Lung (tissue), 12 donors: ENCODE data around the gene ZNF569. TPM values are rescaled to one million over a fixed set of nuclear protein-coding genes. Genes with fewer than 3 reads are reported as not detected.
A peak's percentile ranks its signal among the peaks of the same experiment; 100 is the strongest.

ENCODE experiments used
- ATAC-seq: fragments of 200-7000 bp; cut with Tn5 transposase; one replicate; pipeline ENCODE4 v1.9.1; 2020; ENCODE audit warnings: moderate number of reproducible peaks; ENCODE audit not compliant: insufficient read depth, low FRiP score
- DNase-seq, 3 donors: peaks; one replicate each; pipeline ENCODE4 v3.0.0-alpha.2; 2013 to 2017
- H3K27ac ChIP-seq, 2 donors: one replicate each; pipeline ENCODE4 v1.5.1; 2013; ENCODE audit warnings: mild to moderate bottlenecking in 2 of 2, moderate library complexity in 2 of 2, control low read depth in 1 of 2, inconsistent platforms in 1 of 2, low read depth in 1 of 2, low read length in 1 of 2
- H3K27me3 ChIP-seq, 3 donors: one replicate each; pipeline ENCODE4 v1.5.1; 2013; ENCODE audit warnings: low read length in 2 of 3; ENCODE audit not compliant: control insufficient read depth in 3 of 3, insufficient read depth in 3 of 3
- H3K36me3 ChIP-seq, 4 donors: one replicate each; pipeline ENCODE4 v1.5.1; 2013; ENCODE audit warnings: low read length in 4 of 4, mild to moderate bottlenecking in 1 of 4, moderate library complexity in 1 of 4; ENCODE audit not compliant: control insufficient read depth in 4 of 4, insufficient read depth in 4 of 4
- H3K4me1 ChIP-seq, 5 donors: one replicate each; pipeline ENCODE4 v1.5.1; 2013; ENCODE audit warnings: low read length in 5 of 5, mild to moderate bottlenecking in 2 of 5, moderate library complexity in 1 of 5; ENCODE audit not compliant: control insufficient read depth in 5 of 5, insufficient read depth in 5 of 5
- H3K4me3 ChIP-seq: one replicate; pipeline ENCODE4 v1.5.1; 2013; ENCODE audit warnings: mild to moderate bottlenecking, control low read depth, moderate library complexity
- H3K9ac ChIP-seq, 2 donors: one replicate each; pipeline ENCODE4 v1.5.1; 2013; ENCODE audit warnings: low read length in 2 of 2, control low read depth in 1 of 2; ENCODE audit not compliant: insufficient read depth in 1 of 2
- H3K9me3 ChIP-seq, 4 donors: one replicate each; pipeline ENCODE4 v1.5.1; 2013; ENCODE audit warnings: low read length in 3 of 4, mild to moderate bottlenecking in 1 of 4, moderate library complexity in 1 of 4; ENCODE audit not compliant: control insufficient read depth in 4 of 4, insufficient read depth in 3 of 4
- WGBS, 2 donors: extraction: QIAGEN DNeasy Blood & Tissue Kit; methylation state at CpG; one replicate each; pipeline ENCODE4 v1.1.7; 2013; 5-methylcytosine and 5-hydroxymethylcytosine counted together
- polyA plus RNA-seq, 2 donors: library from polyadenylated mRNA; stranded (reverse); fragments of 200-250 nt; gene quantifications; one replicate each; pipeline ENCODE4 v1.2.1, GENCODE V29; 2013
- total RNA-seq, 2 donors: library from RNA; depleted of rRNA in 1 of 2; stranded (reverse); fragments of >200 nt in 1 of 2; gene quantifications; one replicate each; pipeline ENCODE4 v1.2.1, GENCODE V29; 2014 to 2021
- TF ChIP-seq, protein P1 (sequence below): IDR thresholded peaks from 2 replicates; pipeline ENCODE4 v1.5.1; 2012; ENCODE audit warnings: mild to moderate bottlenecking; ENCODE audit errors: control extremely low read depth, extremely low read depth
- donor health status: control.
- donor health status: control.
- donor health status: Bipolar disorder and iron deficiency.
- donor health status: healthy.
- donor health status: DM: yes; HTN: yes; CAD: no.

The ZNF569 gene
- total and polyA plus RNA-seq, 4 donors: 1.2 to 10.1 (median 2.6) TPM

DNA sequence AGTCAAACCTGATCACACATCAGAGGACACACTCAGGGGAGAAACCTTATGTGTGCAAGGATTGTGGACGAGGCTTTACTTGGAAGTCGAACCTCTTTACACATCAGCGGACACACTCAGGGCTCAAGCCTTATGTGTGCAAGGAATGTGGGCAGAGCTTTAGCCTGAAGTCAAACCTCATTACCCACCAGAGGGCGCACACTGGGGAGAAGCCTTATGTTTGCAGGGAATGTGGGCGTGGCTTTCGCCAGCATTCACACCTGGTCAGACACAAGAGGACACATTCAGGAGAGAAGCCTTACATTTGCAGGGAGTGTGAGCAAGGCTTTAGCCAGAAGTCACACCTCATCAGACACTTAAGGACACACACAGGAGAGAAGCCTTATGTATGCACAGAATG is 104.5 kb downstream of the ZNF569 start:
- H3K9me3 ChIP-seq: peaks cover 0 to 43% (median 6%) of the 10 kb centered on the region in 4 donors
- no peak for DNase-seq
- WGBS, 2 donors: 95 to 99% methylated on average over 6 of the region's 6 CpGs

GRCh38 chr19:37361994-37362393 is 105.2 kb downstream of the ZNF569 start:
- TF ChIP-seq, protein P1, sequence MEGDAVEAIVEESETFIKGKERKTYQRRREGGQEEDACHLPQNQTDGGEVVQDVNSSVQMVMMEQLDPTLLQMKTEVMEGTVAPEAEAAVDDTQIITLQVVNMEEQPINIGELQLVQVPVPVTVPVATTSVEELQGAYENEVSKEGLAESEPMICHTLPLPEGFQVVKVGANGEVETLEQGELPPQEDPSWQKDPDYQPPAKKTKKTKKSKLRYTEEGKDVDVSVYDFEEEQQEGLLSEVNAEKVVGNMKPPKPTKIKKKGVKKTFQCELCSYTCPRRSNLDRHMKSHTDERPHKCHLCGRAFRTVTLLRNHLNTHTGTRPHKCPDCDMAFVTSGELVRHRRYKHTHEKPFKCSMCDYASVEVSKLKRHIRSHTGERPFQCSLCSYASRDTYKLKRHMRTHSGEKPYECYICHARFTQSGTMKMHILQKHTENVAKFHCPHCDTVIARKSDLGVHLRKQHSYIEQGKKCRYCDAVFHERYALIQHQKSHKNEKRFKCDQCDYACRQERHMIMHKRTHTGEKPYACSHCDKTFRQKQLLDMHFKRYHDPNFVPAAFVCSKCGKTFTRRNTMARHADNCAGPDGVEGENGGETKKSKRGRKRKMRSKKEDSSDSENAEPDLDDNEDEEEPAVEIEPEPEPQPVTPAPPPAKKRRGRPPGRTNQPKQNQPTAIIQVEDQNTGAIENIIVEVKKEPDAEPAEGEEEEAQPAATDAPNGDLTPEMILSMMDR: no peak
- peaks cover 0 to 41% (median 5%) of the 10 kb centered on the region in 4 donors for H3K9me3 ChIP-seq

More for the DNA sequence above, 104.5 kb downstream of the ZNF569 start:
- H3K9ac ChIP-seq: no peak overlapping the region
- peaks cover 22 to 39% (median 33%) of the 10 kb centered on the region in 4 donors for H3K36me3 ChIP-seq
- no peaks in the 10 kb centered on the region for H3K27me3 ChIP-seq
- no peaks in the 10 kb centered on the region for H3K4me1 ChIP-seq
- H3K27ac ChIP-seq: no peak overlapping the region
- TF ChIP-seq, protein P1: no peak
- ATAC-seq: no peak
- no peak overlapping the region for H3K4me3 ChIP-seq

More at GRCh38 chr19:37361994-37362393, 105.2 kb downstream of the ZNF569 start:
- Histone ChIP-seq H3K36me3 (peaks cover 24 to 40% (median 33%) of the 10 kb centered on the region in 4 donors), H3K27me3 (no peaks in the 10 kb centered on the region), H3K27ac (peak overlapping the region in 1 of 2 donors; percentile 23), H3K4me3 (no peak overlapping the region), H3K4me1 (no peaks in the 10 kb centered on the region), H3K9ac (no peak overlapping the region)
- no peak for ATAC-seq
- WGBS, 2 donors: 76 to 81% methylated on average over 1 of the region's 1 CpG
- peak in 1 of 3 donors; percentile 12 for DNase-seq

Other genes starting within 250 kb of the ZNF569 start
- 10 to 100 TPM in 1 of 2 donors, 1 to 10 TPM in 1; 9.0 to 19.9 TPM for gene ZNF383, start 249.2 kb downstream of the ZNF569 start, total RNA-seq
- gene ZNF383, start 249.2 kb downstream of the ZNF569 start, polyA plus RNA-seq: 1 to 10 TPM; 2.9 to 6.0 TPM
- gene ZNF527, start 96.3 kb downstream of the ZNF569 start, total RNA-seq: 1 to 10 TPM; 4.8 to 9.2 TPM
- 1 to 10 TPM; 1.8 to 2.1 TPM for gene ZNF527, start 96.3 kb downstream of the ZNF569 start, polyA plus RNA-seq
- gene ZNF570, start 1.9 kb upstream of the ZNF569 start, total RNA-seq: 1 to 10 TPM; 5.1 to 8.8 TPM
- gene ZNF570, start 1.9 kb upstream of the ZNF569 start, polyA plus RNA-seq: 1 to 10 TPM; 1.1 to 1.6 TPM
- 10 to 100 TPM in 1 of 2 donors, 1 to 10 TPM in 1; 5.3 to 15.8 TPM for gene ZNF793, start 39.5 kb upstream of the ZNF569 start, total RNA-seq
- gene ZNF793, start 39.5 kb upstream of the ZNF569 start, polyA plus RNA-seq: 1 to 10 TPM; 1.1 to 1.3 TPM
- gene ZNF571, start 127.3 kb upstream of the ZNF569 start, total RNA-seq: 10 to 100 TPM in 1 of 2 donors, 1 to 10 TPM in 1; 3.1 to 12.6 TPM
- 1 to 10 TPM; 1.3 to 3.3 TPM for gene ZNF571, start 127.3 kb upstream of the ZNF569 start, polyA plus RNA-seq
- 1 to 10 TPM; 2.3 to 5.7 TPM for gene ZNF540, start 127.4 kb upstream of the ZNF569 start, total RNA-seq
- gene ZNF540, start 127.4 kb upstream of the ZNF569 start, polyA plus RNA-seq: 1 to 10 TPM; 1.2 to 3.6 TPM
- 10 to 100 TPM in 1 of 2 donors, 1 to 10 TPM in 1; 8.6 to 20.7 TPM for gene ZFP30, start 188.0 kb upstream of the ZNF569 start, total RNA-seq
- gene ZFP30, start 188.0 kb upstream of the ZNF569 start, polyA plus RNA-seq: 1 to 10 TPM; 2.0 to 4.8 TPM